ENCODE measurements around the gene RAD18. TPM values are rescaled to one million over a fixed set of nuclear protein-coding genes. Genes with fewer than 3 reads are reported as not detected.

Gene RAD18
- total RNA-seq, 1 experiment from 2014 or later: 42.5 TPM

DNA sequence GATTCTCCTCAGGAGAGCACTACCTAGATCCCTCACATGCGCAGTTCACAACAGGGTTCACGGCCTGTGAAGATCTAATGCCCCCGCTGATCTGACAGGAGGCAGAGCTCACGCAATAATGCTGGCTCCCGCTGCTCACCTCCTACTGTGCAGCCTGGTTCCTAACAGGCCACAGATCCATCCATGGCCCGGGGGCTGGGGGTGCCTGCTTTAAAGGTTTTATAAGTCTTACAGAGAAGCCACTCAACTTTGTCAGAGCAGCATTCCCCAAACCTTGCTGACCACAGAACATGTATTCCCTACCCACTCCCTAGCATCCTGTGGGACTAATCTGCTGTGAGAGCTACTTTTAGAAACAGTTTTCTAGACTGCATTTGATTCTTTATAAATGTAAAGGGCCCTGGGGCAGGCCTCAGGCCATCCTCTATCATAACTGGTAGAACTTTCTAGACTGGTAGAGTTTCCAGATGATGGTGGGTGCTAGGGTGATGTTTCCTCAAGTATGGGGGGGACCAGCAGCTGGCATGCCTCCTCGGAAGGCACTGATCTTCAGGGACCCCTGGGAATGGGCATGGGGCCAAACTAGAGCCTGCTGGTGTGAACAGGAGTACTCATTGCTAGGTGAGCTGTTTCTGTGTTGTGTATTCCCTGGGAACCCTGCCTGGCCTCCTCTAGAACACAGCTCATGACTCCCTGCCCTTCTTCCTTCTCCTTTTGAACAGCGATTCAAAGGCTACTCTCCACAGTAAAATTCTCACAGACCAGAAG is 25.7 kb upstream of the RAD18 start:
- no peak for TF ChIP-seq EZH2 (IDR thresholded peaks at IDR 0.05; ENCODE audit: borderline replicate concordance, low read depth, low read length, poor library complexity, severe bottlenecking)
- TF ChIP-seq, protein P1, sequence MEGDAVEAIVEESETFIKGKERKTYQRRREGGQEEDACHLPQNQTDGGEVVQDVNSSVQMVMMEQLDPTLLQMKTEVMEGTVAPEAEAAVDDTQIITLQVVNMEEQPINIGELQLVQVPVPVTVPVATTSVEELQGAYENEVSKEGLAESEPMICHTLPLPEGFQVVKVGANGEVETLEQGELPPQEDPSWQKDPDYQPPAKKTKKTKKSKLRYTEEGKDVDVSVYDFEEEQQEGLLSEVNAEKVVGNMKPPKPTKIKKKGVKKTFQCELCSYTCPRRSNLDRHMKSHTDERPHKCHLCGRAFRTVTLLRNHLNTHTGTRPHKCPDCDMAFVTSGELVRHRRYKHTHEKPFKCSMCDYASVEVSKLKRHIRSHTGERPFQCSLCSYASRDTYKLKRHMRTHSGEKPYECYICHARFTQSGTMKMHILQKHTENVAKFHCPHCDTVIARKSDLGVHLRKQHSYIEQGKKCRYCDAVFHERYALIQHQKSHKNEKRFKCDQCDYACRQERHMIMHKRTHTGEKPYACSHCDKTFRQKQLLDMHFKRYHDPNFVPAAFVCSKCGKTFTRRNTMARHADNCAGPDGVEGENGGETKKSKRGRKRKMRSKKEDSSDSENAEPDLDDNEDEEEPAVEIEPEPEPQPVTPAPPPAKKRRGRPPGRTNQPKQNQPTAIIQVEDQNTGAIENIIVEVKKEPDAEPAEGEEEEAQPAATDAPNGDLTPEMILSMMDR (conservative IDR thresholded peaks at IDR 0.05; ENCODE audit: low read depth, low read length): no peak
- Histone ChIP-seq H3K4me1 (ENCODE audit: insufficient read depth, low read length, poor library complexity, severe bottlenecking) (no peaks in the 10 kb centered on the region), H3K27me3 (replicated peaks; ENCODE audit: insufficient read depth, low read depth, low read length, poor library complexity) (no peaks in the 10 kb centered on the region), H3K36me3 (ENCODE audit: insufficient read depth, low read length, poor library complexity, severe bottlenecking) (no peaks in the 10 kb centered on the region), H3K27ac (ENCODE audit: low read depth, low read length, poor library complexity, severe bottlenecking) (no peak overlapping the region), H3K9me3 (ENCODE audit: low read depth, low read length, poor library complexity, severe bottlenecking) (no peaks in the 10 kb centered on the region), H3K4me3 (ENCODE audit: low read depth, low read length, poor library complexity, severe bottlenecking) (no peak overlapping the region)
- ChIA-PET CTCF (interaction anchor here (0.6 to 2.3 kb wide), 5 partner anchors 9 to 313 kb away, joined by 3 to 27 read pairs (median 13); no protein-coding TSS in a partner anchor), POLR2A (ENCODE audit: low non-redundant PET) (no interaction called here)
- intact Hi-C loops (cut with micrococcal nuclease; ENCODE audit: unreplicated experiment): loop anchor here (1.0 kb wide), 2 partner anchors 78 to 313 kb away; no protein-coding TSS in a partner anchor
- no TSS peak for BruUV-seq (replicated peaks)
- DNase-seq (ENCODE audit: low spot score): no peak

DNA sequence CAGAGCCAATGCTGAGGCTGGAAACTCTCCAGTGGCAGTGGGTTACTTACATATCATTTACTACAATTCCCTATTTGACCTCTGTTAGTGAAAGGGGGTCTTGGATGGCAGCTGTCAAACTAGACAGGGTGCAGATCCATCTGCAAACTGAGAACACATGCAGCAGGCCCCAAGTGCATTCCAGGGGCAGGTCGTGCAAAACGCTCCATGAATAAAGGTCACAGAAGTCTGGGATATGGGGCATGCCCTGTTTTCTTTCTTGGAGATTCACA is 25.0 kb upstream of the RAD18 start:
- H3K27ac ChIP-seq (ENCODE audit: low read depth, low read length, poor library complexity, severe bottlenecking): no peak overlapping the region
- no peak for TF ChIP-seq EZH2 (IDR thresholded peaks at IDR 0.05; ENCODE audit: borderline replicate concordance, low read depth, low read length, poor library complexity, severe bottlenecking)
- H3K9me3 ChIP-seq (ENCODE audit: low read depth, low read length, poor library complexity, severe bottlenecking): no peaks in the 10 kb centered on the region
- DNase-seq (ENCODE audit: low spot score): no peak
- CTCF ChIA-PET: interaction anchor here (0.6 to 2.3 kb wide), 10 partner anchors 10 to 398 kb away, joined by 3 to 27 read pairs (median 6); no protein-coding TSS in a partner anchor
- H3K4me1 ChIP-seq (ENCODE audit: insufficient read depth, low read length, poor library complexity, severe bottlenecking): no peaks in the 10 kb centered on the region
- no TSS peak for BruUV-seq (replicated peaks)
- POLR2A ChIA-PET (ENCODE audit: low non-redundant PET): no interaction called here
- H3K4me3 ChIP-seq (ENCODE audit: low read depth, low read length, poor library complexity, severe bottlenecking): no peak overlapping the region
- H3K27me3 ChIP-seq (replicated peaks; ENCODE audit: insufficient read depth, low read depth, low read length, poor library complexity): no peaks in the 10 kb centered on the region
- intact Hi-C loops (cut with micrococcal nuclease; ENCODE audit: unreplicated experiment): loop anchor here (1.0 kb wide), 2 partner anchors 79 to 314 kb away; no protein-coding TSS in a partner anchor
- no peaks in the 10 kb centered on the region for H3K36me3 ChIP-seq (ENCODE audit: insufficient read depth, low read length, poor library complexity, severe bottlenecking)

DNA sequence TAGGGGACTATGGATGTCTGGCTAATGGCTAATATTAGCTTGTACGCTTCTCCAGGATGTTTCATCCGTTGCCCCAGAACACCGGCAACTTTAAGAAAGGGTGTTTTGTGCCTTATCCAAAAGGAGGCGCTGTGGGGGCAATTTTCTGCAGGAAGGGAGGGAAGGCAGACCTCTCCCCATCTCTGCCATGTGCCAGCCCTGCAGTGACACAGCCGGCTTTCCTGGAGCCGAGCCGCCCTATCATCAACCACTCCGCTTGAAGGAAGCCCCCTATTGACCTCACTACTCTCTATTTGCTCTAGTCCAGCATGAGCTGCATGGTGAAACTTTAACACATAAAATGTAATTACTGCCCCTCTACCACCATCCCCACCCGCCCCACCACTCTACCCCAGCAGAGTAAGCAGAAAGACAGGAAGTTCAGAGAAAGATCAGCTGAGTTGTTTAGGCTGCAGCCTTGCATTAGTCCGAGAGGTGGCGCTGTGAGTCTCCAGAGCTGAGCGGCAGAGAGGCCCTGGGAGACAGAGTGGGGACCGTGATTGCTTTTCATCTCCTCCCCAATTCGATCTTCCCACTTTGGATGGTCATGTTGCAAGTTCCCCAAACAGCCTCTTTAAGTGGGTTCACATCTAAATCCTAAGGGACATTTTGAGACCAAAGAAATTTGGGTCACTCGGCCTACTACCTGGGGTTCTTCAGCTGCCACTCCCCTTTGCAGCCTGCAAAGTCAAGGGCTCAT is 24.5 kb upstream of the RAD18 start:
- DNase-seq (ENCODE audit: low spot score): peak; percentile 72
- ChIA-PET POLR2A (ENCODE audit: low non-redundant PET) (no interaction called here), CTCF (interaction anchor here (0.6 to 2.3 kb wide), 11 partner anchors 10 to 398 kb away, joined by 3 to 27 read pairs (median 5); no protein-coding TSS in a partner anchor)
- H3K36me3 ChIP-seq (ENCODE audit: insufficient read depth, low read length, poor library complexity, severe bottlenecking): no peaks in the 10 kb centered on the region
- H3K4me3 ChIP-seq (ENCODE audit: low read depth, low read length, poor library complexity, severe bottlenecking): no peak overlapping the region
- H3K27me3 ChIP-seq (replicated peaks; ENCODE audit: insufficient read depth, low read depth, low read length, poor library complexity): no peaks in the 10 kb centered on the region
- intact Hi-C loops (cut with micrococcal nuclease; ENCODE audit: unreplicated experiment): loop anchor here (1.0 kb wide), 2 partner anchors 79 to 314 kb away; no protein-coding TSS in a partner anchor
- BruUV-seq (replicated peaks): no TSS peak
- no peaks in the 10 kb centered on the region for H3K9me3 ChIP-seq (ENCODE audit: low read depth, low read length, poor library complexity, severe bottlenecking)
- no peaks in the 10 kb centered on the region for H3K4me1 ChIP-seq (ENCODE audit: insufficient read depth, low read length, poor library complexity, severe bottlenecking)
- H3K27ac ChIP-seq (ENCODE audit: low read depth, low read length, poor library complexity, severe bottlenecking): no peak overlapping the region
- TF ChIP-seq, protein P1 (conservative IDR thresholded peaks at IDR 0.05; ENCODE audit: low read depth, low read length): peak; percentile 88
- TF ChIP-seq EZH2 (IDR thresholded peaks at IDR 0.05; ENCODE audit: borderline replicate concordance, low read depth, low read length, poor library complexity, severe bottlenecking): no peak
